H9 (cell line): ENCODE measurements around the gene TMEM114. TPM values are rescaled to one million over a fixed set of nuclear protein-coding genes. Genes with fewer than 3 reads are reported as not detected.

Experiments used
- DNase-seq: peaks from one replicate; pipeline ENCODE4 v3.0.0-alpha.2; 2017
- H2AFZ ChIP-seq: one replicate; pipeline ENCODE4 v1.6.1; 2013; ENCODE audit warnings: mild to moderate bottlenecking, low read length, control low read depth, moderate library complexity
- H2AK5ac ChIP-seq: 2 replicates; pipeline ENCODE4 v1.6.1; 2013; ENCODE audit warnings: low read length, control low read depth, mixed read lengths; ENCODE audit not compliant: insufficient read length
- H2BK120ac ChIP-seq: one replicate; pipeline ENCODE4 v1.6.1; 2013; ENCODE audit warnings: low read depth, mild to moderate bottlenecking, low read length, control low read depth, inconsistent platforms; ENCODE audit not compliant: poor library complexity, severe bottlenecking
- H2BK12ac ChIP-seq: 2 replicates; pipeline ENCODE4 v1.6.1; 2013; ENCODE audit warnings: low read length, control low read depth, mixed read lengths, low read depth; ENCODE audit not compliant: insufficient read length
- H2BK15ac ChIP-seq: 2 replicates; pipeline ENCODE4 v1.6.1; 2013; ENCODE audit warnings: low read depth, low read length, control low read depth
- H2BK20ac ChIP-seq: one replicate; pipeline ENCODE4 v1.6.1; 2013; ENCODE audit warnings: low read depth, mild to moderate bottlenecking, low read length, control low read depth, inconsistent platforms; ENCODE audit not compliant: poor library complexity, severe bottlenecking
- H2BK5ac ChIP-seq: 2 replicates; pipeline ENCODE4 v1.6.1; 2013; ENCODE audit warnings: low read length, control low read depth, mixed read lengths; ENCODE audit not compliant: insufficient read length
- H3K14ac ChIP-seq: 2 replicates; pipeline ENCODE4 v1.6.1; 2013; ENCODE audit warnings: low read length, control low read depth; ENCODE audit not compliant: insufficient read depth
- H3K18ac ChIP-seq: 2 replicates; pipeline ENCODE4 v1.6.1; 2013; ENCODE audit warnings: low read depth, mild to moderate bottlenecking, mixed read lengths, low read length, control low read depth; ENCODE audit not compliant: insufficient read length
- H3K23ac ChIP-seq: 2 replicates; pipeline ENCODE4 v1.6.1; 2013; ENCODE audit warnings: low read length, control low read depth, mixed read lengths, low read depth; ENCODE audit not compliant: insufficient read length
- H3K23me2 ChIP-seq: 2 replicates; pipeline ENCODE4 v1.6.1; 2013; ENCODE audit warnings: low read depth, mild to moderate bottlenecking, mixed read lengths, low read length, control low read depth; ENCODE audit not compliant: insufficient read length, poor library complexity, severe bottlenecking
- H3K27ac ChIP-seq: 2 replicates; pipeline ENCODE4 v1.5.1; 2013; ENCODE audit warnings: low read length, control low read depth, mixed read lengths, low read depth; ENCODE audit not compliant: insufficient read length
- H3K27me3 ChIP-seq: 2 replicates; pipeline ENCODE4 v1.6.1; 2013; ENCODE audit warnings: low read length, control low read depth, inconsistent platforms; ENCODE audit not compliant: insufficient read depth
- H3K4ac ChIP-seq: 2 replicates; pipeline ENCODE4 v1.6.1; 2013; ENCODE audit warnings: low read depth, mild to moderate bottlenecking, control low read depth, inconsistent platforms, low read length, moderate library complexity
- H3K4me1 ChIP-seq: 2 replicates; pipeline ENCODE4 v1.6.1; 2013; ENCODE audit warnings: low read length, control low read depth, inconsistent platforms; ENCODE audit not compliant: insufficient read depth
- H3K4me2 ChIP-seq: 2 replicates; pipeline ENCODE4 v1.6.1; 2013; ENCODE audit warnings: low read length, control low read depth, mixed read lengths; ENCODE audit not compliant: insufficient read length, insufficient read depth
- H3K56ac ChIP-seq: 2 replicates; pipeline ENCODE4 v1.6.1; 2013; ENCODE audit warnings: low read depth, mild to moderate bottlenecking, mixed read lengths, low read length, control low read depth; ENCODE audit not compliant: insufficient read length
- H3K79me1 ChIP-seq: 2 replicates; pipeline ENCODE4 v1.6.1; 2013; ENCODE audit warnings: low read depth, mild to moderate bottlenecking, moderate library complexity, low read length, control low read depth, inconsistent platforms; ENCODE audit not compliant: insufficient read depth, poor library complexity, severe bottlenecking
- H3K79me2 ChIP-seq: 2 replicates; pipeline ENCODE4 v1.6.1; 2013; ENCODE audit warnings: low read length, control low read depth, inconsistent platforms; ENCODE audit not compliant: insufficient read depth
- H3K9ac ChIP-seq: 2 replicates; pipeline ENCODE4 v1.6.1; 2013; ENCODE audit warnings: low read length, control low read depth, mixed read lengths; ENCODE audit not compliant: insufficient read length; ENCODE audit errors: extremely low read depth
- H3K9me3 ChIP-seq: one replicate; pipeline ENCODE4 v1.6.1; 2013; ENCODE audit warnings: low read depth, low read length, inconsistent platforms; ENCODE audit not compliant: control insufficient read depth
- H3T11ph ChIP-seq: one replicate; pipeline ENCODE4 v1.6.1; 2013; ENCODE audit warnings: mild to moderate bottlenecking, low read length, control low read depth, inconsistent platforms
- H4K20me1 ChIP-seq: one replicate; pipeline ENCODE4 v1.6.1; 2013; ENCODE audit not compliant: control insufficient read depth, insufficient read length, insufficient read depth
- H4K5ac ChIP-seq: 2 replicates; pipeline ENCODE4 v1.6.1; 2013; ENCODE audit warnings: low read depth, mild to moderate bottlenecking, mixed read lengths, low read length, control low read depth; ENCODE audit not compliant: insufficient read length
- H4K8ac ChIP-seq: replicated peaks from 2 replicates; pipeline ENCODE4 v1.6.1; 2013; ENCODE audit warnings: low read length, control low read depth, mixed read lengths, low read depth; ENCODE audit not compliant: insufficient read length
- H4K91ac ChIP-seq: 2 replicates; pipeline ENCODE4 v1.6.1; 2013; ENCODE audit warnings: low read depth, mild to moderate bottlenecking, moderate library complexity, mixed read lengths, low read length, control low read depth; ENCODE audit not compliant: insufficient read length
- H3K27ac Mint-ChIP-seq, 3 experiments: 2 replicates in 2 of 3; 3 replicates in 1 of 3; pipeline ENCODE4 v1.8.0; 2020 to 2021; ENCODE audit warnings: mixed read lengths in 3 of 3, mild to moderate bottlenecking in 1 of 3, moderate library complexity in 1 of 3
- H3K27me3 Mint-ChIP-seq: 2 replicates; pipeline ENCODE4 v1.8.0; 2021; ENCODE audit warnings: low read depth, mild to moderate bottlenecking, moderate library complexity, mixed read lengths
- H3K36me3 Mint-ChIP-seq, 3 experiments: 2 replicates in 2 of 3; 3 replicates in 1 of 3; pipeline ENCODE4 v1.8.0; 2020 to 2021; ENCODE audit warnings: low read depth in 3 of 3, mixed read lengths in 3 of 3; ENCODE audit not compliant: insufficient read depth in 1 of 3
- H3K4me1 Mint-ChIP-seq, 2 experiments: 2 replicates each; pipeline ENCODE4 v1.8.0; 2020; ENCODE audit warnings: mixed read lengths in 2 of 2
- H3K4me3 Mint-ChIP-seq, 2 experiments: 2 replicates in 1 of 2; 3 replicates in 1 of 2; pipeline ENCODE4 v1.8.0; 2020 to 2021; ENCODE audit warnings: mild to moderate bottlenecking in 2 of 2, mixed read lengths in 2 of 2, moderate library complexity in 1 of 2
- H3K9me3 Mint-ChIP-seq, 2 experiments: 2 replicates in 1 of 2; 3 replicates in 1 of 2; pipeline ENCODE4 v1.8.0; 2020; ENCODE audit warnings: mild to moderate bottlenecking in 2 of 2, mixed read lengths in 2 of 2, moderate library complexity in 1 of 2
- CTCF ChIP-seq: fragments of 200-600 bp; sonication (generic); conservative IDR thresholded peaks from 3 replicates; pipeline ENCODE4 v1.8.0; 2021; ENCODE audit warnings: antibody characterized with exemption, mild to moderate bottlenecking
- WGBS: extraction: QIAGEN DNeasy Blood & Tissue Kit; methylation state at CpG from one replicate; pipeline ENCODE4 v1.1.7; 2013; ENCODE audit warnings: missing lambda C conversion rate, low lambda C conversion rate, mixed read lengths; ENCODE audit not compliant: insufficient read length; ENCODE audit errors: extremely low coverage; 5-methylcytosine and 5-hydroxymethylcytosine counted together
- total RNA-seq: library from RNA; stranded (reverse); gene quantifications from 2 replicates; pipeline ENCODE4 v1.2.1, GENCODE V29; 2021

TMEM114 gene
- total RNA-seq, 1 experiment from 2014 or later: 0.33 TPM

DNA sequence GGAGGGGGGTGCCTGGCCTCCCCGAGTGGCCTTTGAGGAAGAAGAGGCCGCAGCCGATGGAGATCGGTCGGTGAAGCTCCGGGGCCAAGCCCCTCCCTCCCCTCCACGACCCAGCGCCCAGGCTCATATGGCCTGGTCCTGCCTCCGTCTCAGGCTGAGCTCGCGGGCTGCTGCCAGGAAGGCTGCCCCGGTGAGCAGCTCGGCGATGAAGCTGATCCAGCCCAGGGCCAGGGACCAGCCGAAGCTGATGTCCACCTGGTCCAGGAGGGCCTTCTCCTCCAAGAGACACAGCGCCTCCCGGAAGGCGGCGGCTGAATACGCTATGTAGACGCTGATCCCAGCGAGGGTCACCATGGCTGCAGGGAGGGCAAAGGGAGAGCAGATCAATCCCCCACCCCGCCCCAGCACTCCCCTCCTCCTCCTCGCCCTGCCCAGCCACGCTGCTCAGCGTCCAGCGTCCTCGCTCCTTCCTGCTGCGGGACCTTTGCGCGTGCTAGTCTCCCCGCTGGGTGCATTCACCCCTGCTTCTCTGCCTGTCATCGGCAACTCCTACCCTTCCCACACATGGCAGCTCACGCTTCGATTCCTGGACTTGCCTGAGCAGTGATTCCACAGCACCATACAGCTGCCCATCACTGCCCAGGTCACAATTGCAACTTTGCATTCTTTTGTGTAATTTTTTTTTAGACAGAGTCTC is 20.5 kb downstream of the TMEM114 start:
- Mint-ChIP-seq H3K27ac (no peak overlapping the region; a peak in 1 of 7 replicates), H3K27me3 (no peaks in the 10 kb centered on the region), H3K36me3 (no peaks in the 10 kb centered on the region), H3K9me3 (peaks cover 5 to 7% of the 10 kb centered on the region in 2 experiments; a peak in 3 of 5 replicates), H3K4me3 (no peak overlapping the region), H3K4me1 (peaks cover 23 to 41% of the 10 kb centered on the region in 2 experiments)
- no peak overlapping the region for H2BK20ac ChIP-seq
- H2BK120ac ChIP-seq: no peak overlapping the region
- no peak overlapping the region for H3K4ac ChIP-seq
- no peak overlapping the region for H3T11ph ChIP-seq
- H3K56ac ChIP-seq: no peak overlapping the region
- no peak overlapping the region; the same call in 1 of the 2 replicates for H3K14ac ChIP-seq
- H2BK5ac ChIP-seq: no peak overlapping the region
- no peaks in the 10 kb centered on the region for H3K79me1 ChIP-seq
- no peak overlapping the region for H4K5ac ChIP-seq
- no peak overlapping the region for H3K23ac ChIP-seq
- no peak overlapping the region for H2BK12ac ChIP-seq
- H3K27ac ChIP-seq: no peak overlapping the region
- whole genome bisulfite sequencing: no CpG with 5 or more reads among the region's 35 CpGs
- no peak overlapping the region for H2BK15ac ChIP-seq
- no peaks in the 10 kb centered on the region for H3K79me2 ChIP-seq
- no peak for TF ChIP-seq CTCF
- no peaks in the 10 kb centered on the region; the same call in 1 of the 2 replicates for H3K4me1 ChIP-seq
- H3K18ac ChIP-seq: no peak overlapping the region
- DNase-seq: peak; percentile 50
- no peaks in the 10 kb centered on the region for H4K20me1 ChIP-seq
- no peaks in the 10 kb centered on the region for H3K27me3 ChIP-seq
- H2AK5ac ChIP-seq: no peak overlapping the region
- H4K91ac ChIP-seq: no peak overlapping the region
- H4K8ac ChIP-seq: no peak overlapping the region
- no peaks in the 10 kb centered on the region for H3K23me2 ChIP-seq
- H3K4me2 ChIP-seq: peak overlapping the region; percentile 6
- no peak overlapping the region for H2AFZ ChIP-seq
- no peaks in the 10 kb centered on the region for H3K9me3 ChIP-seq
- H3K9ac ChIP-seq: no peak overlapping the region
